Neural progenitor cell (in vitro differentiated cells): ENCODE measurements around the gene ANKRD11.

Experiments
- CTCF ChIP-seq: fragments of 200-600 bp; sonication (generic); IDR thresholded peaks from 2 replicates; pipeline ENCODE4 v1.5.1; 2017; ENCODE audit warnings: antibody characterized with exemption, mild to moderate bottlenecking
- EZH2 ChIP-seq: fragments of 200-600 bp; sonication (generic); IDR thresholded peaks from 2 replicates; pipeline ENCODE4 v1.6.1; 2017; ENCODE audit warnings: antibody characterized with exemption, mild to moderate bottlenecking, moderate library complexity

- TF ChIP-seq EZH2 (no peak), CTCF (no peak)
These were observed 157.5 kb downstream of the ANKRD11 start for GRCh38 chr16:89332902-89333245.
